Lower lobe of right lung (tissue), 2 donors: ENCODE data around the gene TELO2. TPM values are rescaled to one million over a fixed set of nuclear protein-coding genes. Genes with fewer than 3 reads are reported as not detected.

ENCODE experiments used
- ATAC-seq, 2 donors: fragments of 200-7000 bp; cut with Tn5 transposase; one replicate each; pipeline ENCODE4 v1.9.1; 2020 to 2022; ENCODE audit warnings: mild to moderate bottlenecking in 2 of 2, moderate library complexity in 2 of 2
- DNase-seq: peaks from one replicate; pipeline ENCODE4 v3.0.0-alpha.2; 2020
- H3K27ac ChIP-seq: fragments of 200-600 bp; one replicate; pipeline ENCODE4 v1.8.0; 2022
- H3K27me3 ChIP-seq: fragments of 200-600 bp; one replicate; pipeline ENCODE4 v1.8.0; 2022; ENCODE audit warnings: low read depth
- H3K36me3 ChIP-seq: fragments of 200-600 bp; one replicate; pipeline ENCODE4 v1.8.0; 2022; ENCODE audit warnings: mild to moderate bottlenecking
- H3K4me1 ChIP-seq: fragments of 200-600 bp; one replicate; pipeline ENCODE4 v1.8.0; 2022
- H3K4me3 ChIP-seq: fragments of 200-600 bp; one replicate; pipeline ENCODE4 v1.8.0; 2022; ENCODE audit warnings: mild to moderate bottlenecking
- H3K9me3 ChIP-seq: fragments of 200-600 bp; one replicate; pipeline ENCODE4 v1.8.0; 2022
- intact Hi-C: fragments of 100-400 bp; cut with DNase I; formaldehyde crosslinking; loops from one replicate; pipeline ENCODE4 v1.11.0; 2022
- total RNA-seq: library from RNA; stranded (reverse); fragmentation: NEBNext Ultra II Directional; extraction: Animal tissue kit (Norgen Biotek cat#: 25700); gene quantifications from one replicate; pipeline ENCODE4 v1.2.1, GENCODE V29; 2021
- TF ChIP-seq, protein P1 (sequence below): fragments of 200-600 bp; IDR thresholded peaks from one replicate; pipeline ENCODE4 v1.8.0; 2022; ENCODE audit warnings: antibody characterized with exemption, mild to moderate bottlenecking
- donor health status: DM: no; HTN: yes; CAD: no; lungs with severe emphysema.

Gene TELO2
- total RNA-seq, 1 donor from 2014 or later, result 27.5 TPM

DNA sequence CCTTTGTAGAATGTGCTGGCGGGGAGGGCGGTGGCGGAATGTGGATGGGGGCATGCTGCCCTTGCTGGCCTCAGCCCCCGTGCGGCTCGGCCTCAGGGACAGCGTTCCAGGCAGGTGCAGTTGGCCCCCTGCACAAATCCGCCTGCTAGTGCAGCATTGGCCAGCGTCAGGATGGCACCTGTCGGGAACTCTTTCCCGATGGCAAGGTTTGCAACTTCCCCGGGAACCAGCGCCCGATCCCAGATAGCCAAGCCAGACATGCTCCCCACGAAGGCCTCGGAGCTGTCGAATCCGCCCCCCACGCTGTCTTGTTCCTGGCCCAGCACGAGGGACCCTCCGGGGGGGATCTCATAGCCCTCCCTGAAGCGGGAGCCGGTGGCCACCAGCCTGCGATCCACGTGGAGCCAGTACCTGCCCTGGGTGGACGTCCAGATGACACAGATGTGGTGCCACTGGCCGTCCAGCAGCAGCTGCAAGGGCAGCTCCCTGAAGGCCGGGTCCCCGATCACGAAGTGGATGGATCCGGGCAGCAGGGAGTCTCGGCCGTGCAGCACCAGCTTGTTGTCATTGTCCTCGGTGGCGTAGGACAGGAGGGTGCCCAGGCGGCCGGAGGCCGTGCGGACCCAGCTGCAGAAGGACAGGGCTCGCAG, 7.2 kb upstream of the TELO2 start:
- DNase-seq, result peak; percentile 42
- Histone ChIP-seq H3K27me3 (no peaks in the 10 kb centered on the region), H3K4me3 (no peak overlapping the region), H3K27ac (no peak overlapping the region), H3K9me3 (no peaks in the 10 kb centered on the region), H3K4me1 (no peaks in the 10 kb centered on the region), H3K36me3 (no peaks in the 10 kb centered on the region)
- intact Hi-C loops, result no loop called here
- TF ChIP-seq, protein P1, sequence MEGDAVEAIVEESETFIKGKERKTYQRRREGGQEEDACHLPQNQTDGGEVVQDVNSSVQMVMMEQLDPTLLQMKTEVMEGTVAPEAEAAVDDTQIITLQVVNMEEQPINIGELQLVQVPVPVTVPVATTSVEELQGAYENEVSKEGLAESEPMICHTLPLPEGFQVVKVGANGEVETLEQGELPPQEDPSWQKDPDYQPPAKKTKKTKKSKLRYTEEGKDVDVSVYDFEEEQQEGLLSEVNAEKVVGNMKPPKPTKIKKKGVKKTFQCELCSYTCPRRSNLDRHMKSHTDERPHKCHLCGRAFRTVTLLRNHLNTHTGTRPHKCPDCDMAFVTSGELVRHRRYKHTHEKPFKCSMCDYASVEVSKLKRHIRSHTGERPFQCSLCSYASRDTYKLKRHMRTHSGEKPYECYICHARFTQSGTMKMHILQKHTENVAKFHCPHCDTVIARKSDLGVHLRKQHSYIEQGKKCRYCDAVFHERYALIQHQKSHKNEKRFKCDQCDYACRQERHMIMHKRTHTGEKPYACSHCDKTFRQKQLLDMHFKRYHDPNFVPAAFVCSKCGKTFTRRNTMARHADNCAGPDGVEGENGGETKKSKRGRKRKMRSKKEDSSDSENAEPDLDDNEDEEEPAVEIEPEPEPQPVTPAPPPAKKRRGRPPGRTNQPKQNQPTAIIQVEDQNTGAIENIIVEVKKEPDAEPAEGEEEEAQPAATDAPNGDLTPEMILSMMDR, result no peak
- ATAC-seq, result no peak

DNA sequence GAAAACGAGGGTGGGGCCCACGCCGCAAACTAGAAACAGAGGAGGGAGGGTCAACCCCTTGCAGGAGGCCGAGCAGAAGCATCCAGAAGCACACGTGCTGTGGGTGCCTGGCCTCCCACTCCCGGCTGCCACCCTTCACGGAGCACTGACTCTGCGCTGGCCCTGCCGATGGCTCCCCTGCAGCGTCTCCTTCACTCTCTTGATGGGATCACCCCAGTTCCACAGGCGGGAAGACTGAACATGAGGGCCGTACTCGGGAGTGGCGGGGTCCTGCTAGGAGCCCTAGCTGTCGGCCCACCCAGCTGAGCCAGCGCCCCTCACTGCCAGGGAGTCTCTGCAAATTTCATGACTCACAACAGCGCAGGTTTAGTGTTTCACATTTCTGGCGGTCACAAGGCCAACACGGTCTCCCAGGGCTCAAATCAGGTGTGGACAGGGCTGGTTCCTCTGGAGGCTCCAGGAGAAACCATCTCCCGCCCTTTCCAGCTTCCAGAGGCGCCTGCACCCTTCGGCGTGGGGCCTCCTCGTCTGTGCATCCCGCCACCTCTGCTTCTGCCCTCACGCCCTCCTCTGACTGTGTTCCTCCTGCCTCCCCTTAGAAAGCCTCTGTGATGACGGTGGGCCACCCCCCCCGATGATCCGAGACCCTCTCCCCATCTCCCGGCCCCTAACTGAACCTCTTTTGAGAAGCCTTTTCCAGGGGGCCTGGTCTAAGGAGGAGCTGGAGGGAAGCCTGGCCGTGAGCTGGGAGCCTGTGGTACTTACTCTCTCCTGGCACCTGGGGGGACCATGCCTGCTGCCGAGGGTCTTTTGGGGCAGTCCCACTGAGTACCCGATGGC, 6.4 kb upstream of the TELO2 start:
- Histone ChIP-seq H3K36me3 (no peaks in the 10 kb centered on the region), H3K27me3 (no peaks in the 10 kb centered on the region), H3K27ac (no peak overlapping the region), H3K4me3 (no peak overlapping the region), H3K9me3 (no peaks in the 10 kb centered on the region), H3K4me1 (no peaks in the 10 kb centered on the region)
- ATAC-seq, result no peak
- DNase-seq, result peak; percentile 35
- TF ChIP-seq, protein P1, result no peak
- intact Hi-C loops, result no loop called here

DNA sequence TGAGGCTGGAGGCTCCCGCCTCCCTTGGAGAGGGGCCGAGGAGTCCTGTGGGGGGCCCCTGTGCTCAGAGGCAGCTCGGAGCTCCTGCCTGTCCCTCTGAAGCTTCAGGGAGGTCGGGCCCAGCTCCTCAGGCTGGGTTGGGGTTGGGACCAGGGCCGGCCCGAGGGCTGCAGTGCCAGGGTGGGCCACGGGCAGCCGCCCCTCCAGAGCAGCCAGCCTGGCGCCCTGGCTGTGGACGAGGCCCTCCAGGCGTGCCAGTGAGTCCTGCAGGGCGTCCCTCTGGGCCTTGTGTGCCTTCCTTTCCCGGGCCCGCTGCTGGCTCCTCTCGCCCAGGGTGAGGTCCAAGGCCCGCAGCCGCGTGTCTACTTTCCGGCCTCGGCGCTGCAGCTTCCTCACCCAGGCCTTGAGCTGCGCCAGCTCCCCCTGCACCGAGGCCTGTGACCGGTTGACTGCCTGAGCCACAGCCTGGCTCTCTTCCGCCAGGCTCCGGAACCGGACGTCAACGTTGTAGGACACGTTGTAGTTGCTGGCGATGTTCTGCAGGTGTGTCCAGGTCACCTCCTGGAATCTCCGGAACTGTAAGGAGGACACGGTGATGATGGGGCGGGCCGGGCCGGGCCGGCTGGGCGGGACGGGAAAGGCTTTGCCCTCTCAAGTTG, 5.6 kb upstream of the TELO2 start:
- intact Hi-C loops, result no loop called here
- H3K36me3 ChIP-seq, result no peaks in the 10 kb centered on the region
- no peak overlapping the region for H3K27ac ChIP-seq
- no peaks in the 10 kb centered on the region for H3K27me3 ChIP-seq
- DNase-seq (no peak), ATAC-seq (no peak)
- TF ChIP-seq, protein P1, result no peak
- no peak overlapping the region for H3K4me3 ChIP-seq
- peaks cover 4% of the 10 kb centered on the region for H3K4me1 ChIP-seq
- H3K9me3 ChIP-seq, result no peaks in the 10 kb centered on the region

DNA sequence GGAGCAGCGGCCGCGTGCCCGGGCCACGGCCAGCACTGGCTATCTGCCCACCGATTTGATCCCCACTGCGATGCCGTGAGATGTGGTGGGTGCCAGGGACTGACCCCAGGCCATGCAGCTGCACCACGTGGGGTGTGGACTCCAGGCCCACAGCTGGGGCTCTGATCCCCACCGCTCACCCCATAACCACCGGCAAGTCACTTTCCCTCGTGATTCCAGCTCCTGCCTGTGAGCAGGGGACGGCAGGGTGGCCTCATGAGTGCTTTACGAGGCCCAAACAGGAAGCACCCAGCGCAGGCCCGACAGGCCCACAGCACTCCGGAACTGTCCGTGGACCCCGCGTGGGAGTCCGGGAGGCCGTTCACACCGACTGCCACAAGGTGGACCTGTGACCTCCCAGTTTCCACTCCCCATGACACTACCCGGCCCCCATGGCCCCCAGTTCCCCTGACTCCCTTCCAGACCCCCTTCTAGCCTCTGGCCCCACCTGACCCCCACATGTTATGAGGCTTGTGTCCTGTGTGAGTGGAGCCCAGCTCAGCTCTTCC, 5.0 kb upstream of the TELO2 start:
- no peak for ATAC-seq
- no peak for DNase-seq
- H3K4me1 ChIP-seq, result peaks cover 8% of the 10 kb centered on the region
- H3K36me3 ChIP-seq, result no peaks in the 10 kb centered on the region
- TF ChIP-seq, protein P1, result no peak
- no peak overlapping the region for H3K27ac ChIP-seq
- no peaks in the 10 kb centered on the region for H3K9me3 ChIP-seq
- H3K27me3 ChIP-seq, result no peaks in the 10 kb centered on the region
- intact Hi-C loops, result no loop called here
- no peak overlapping the region for H3K4me3 ChIP-seq

DNA sequence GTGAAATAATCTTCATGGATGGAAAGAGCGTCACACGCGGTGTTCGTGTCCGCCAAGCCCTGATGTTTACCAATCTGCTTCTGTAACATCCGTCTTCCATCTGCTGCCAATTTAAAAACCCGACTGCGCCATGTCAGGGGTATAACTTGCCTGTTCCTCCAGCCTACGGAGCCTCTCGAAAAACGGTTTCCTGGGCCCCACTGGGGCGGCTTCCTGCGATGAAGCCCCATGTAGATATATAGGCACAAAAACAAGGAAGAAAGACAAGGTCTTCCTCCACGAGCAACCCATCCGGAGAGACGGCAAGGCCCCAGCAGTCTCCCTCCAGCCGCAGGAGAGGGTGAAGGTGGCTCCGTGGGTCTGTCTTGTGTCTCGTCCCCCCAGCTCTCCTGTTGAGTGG, 4.5 kb upstream of the TELO2 start, which contains the start of gene PTX4:
Gene PTX4, minus strand, starts transcription at position 326 of the 400 bp plus-strand sequence. Its CDS starts 35 bp downstream, at position 291.
- ATAC-seq (no peak), DNase-seq (no peak)
- Histone ChIP-seq H3K27me3 (no peaks in the 10 kb centered on the region), H3K27ac (no peak within 1 kb of the TSS), H3K4me1 (peaks cover 9% of the 10 kb centered on the region), H3K4me3 (no peak within 1 kb of the TSS), H3K9me3 (no peaks in the 10 kb centered on the region), H3K36me3 (no peaks in the 10 kb centered on the region)
- TF ChIP-seq, protein P1, result no peak
- intact Hi-C loops, result no loop called here
